Measurements from ENCODE around the gene BICD1.

- TF ChIP-seq CTCF (IDR thresholded peaks at IDR 0.05) = no peak
- no peak for TF ChIP-seq POLR2A (IDR thresholded peaks at IDR 0.05)
- no peak for TF ChIP-seq POLR2AphosphoS5 (IDR thresholded peaks at IDR 0.05)
- no peak for TF ChIP-seq EP300 (IDR thresholded peaks at IDR 0.05)
These were observed 227.7 kb downstream of the BICD1 start for GRCh38 chr12:32334371-32334777.
